H1 (cell line): ENCODE measurements around the gene ELOVL2. TPM values are rescaled to one million over a fixed set of nuclear protein-coding genes. Genes with fewer than 3 reads are reported as not detected.

Experiments
- CTCF ChIA-PET: fragments of 300-600 bp; sonication (Branson Sonifier 250); formaldehyde crosslinking; loops from one replicate; lab custom pipeline; 2021; ENCODE audit not compliant: partially characterized antibody; lab: Charles Lee
- POLR2A ChIA-PET: fragments of 300-600 bp; sonication (Branson Sonifier 250); formaldehyde crosslinking; loops from one replicate; lab custom pipeline; 2021; ENCODE audit warnings: inconsistent platforms; ENCODE audit not compliant: partially characterized antibody; lab: Charles Lee
- DNase-seq, 2 experiments: peaks; one replicate each; pipeline versions ENCODE4 v3.0.0 to v3.0.0-alpha.2; 2010 to 2022; ENCODE audit warnings: low spot score in 2 of 2, low read depth in 1 of 2, mixed read lengths in 1 of 2
- FAIRE-seq: peaks from 2 replicates; lab custom pipeline; 2011; peaks lifted over from hg19 to GRCh38; lab: Jason Lieb, UNC
- H2AFZ ChIP-seq: 2 replicates; pipeline ENCODE4 v1.8.1; 2012; ENCODE audit warnings: low read length, inconsistent platforms
- H2AK5ac ChIP-seq: 2 replicates; pipeline ENCODE4 v1.6.1; 2013; ENCODE audit warnings: low read depth, low read length
- H2BK120ac ChIP-seq: replicated peaks from 2 replicates; pipeline ENCODE3; 2013; ENCODE audit warnings: low read depth, low read length, inconsistent platforms
- H2BK12ac ChIP-seq: 2 replicates; pipeline ENCODE4 v1.6.1; 2013; ENCODE audit warnings: low read depth, low read length
- H2BK15ac ChIP-seq: 2 replicates; pipeline ENCODE4 v1.6.1; 2013; ENCODE audit warnings: low read length
- H2BK20ac ChIP-seq: 2 replicates; pipeline ENCODE4 v1.6.1; 2013; ENCODE audit warnings: low read length
- H2BK5ac ChIP-seq: 2 replicates; pipeline ENCODE4 v1.6.1; 2013; ENCODE audit warnings: low read depth, low read length
- H3K14ac ChIP-seq: 2 replicates; pipeline ENCODE4 v1.6.1; 2013; ENCODE audit warnings: inconsistent platforms; ENCODE audit not compliant: insufficient read length
- H3K18ac ChIP-seq: 2 replicates; pipeline ENCODE4 v1.6.1; 2013; ENCODE audit warnings: low read length; ENCODE audit errors: extremely low read depth
- H3K23ac ChIP-seq: 2 replicates; pipeline ENCODE4 v1.6.1; 2013; ENCODE audit warnings: inconsistent platforms; ENCODE audit not compliant: insufficient read length
- H3K23me2 ChIP-seq: 2 replicates; pipeline ENCODE4 v1.6.1; 2013; ENCODE audit warnings: low read depth, low read length
- H3K27ac ChIP-seq: 2 replicates; pipeline ENCODE4 v1.6.1; 2011; ENCODE audit warnings: low read depth, low read length, inconsistent platforms
- H3K27me3 ChIP-seq, 4 experiments: replicated peaks in 1 of 4; 1 replicate in 1 of 4; 2 replicates in 3 of 4; pipeline versions ENCODE4 v1.6.1 to v1.8.1; 2011 to 2013; ENCODE audit warnings: low read length in 3 of 4, mild to moderate bottlenecking in 3 of 4, inconsistent platforms in 2 of 4, mixed read lengths in 2 of 4, moderate library complexity in 1 of 4; ENCODE audit not compliant: control insufficient read depth in 3 of 4, insufficient read depth in 3 of 4; ENCODE audit errors: extremely low read depth in 1 of 4
- H3K36me3 ChIP-seq, 4 experiments: 2 replicates each; pipeline versions ENCODE4 v1.6.1 to v1.8.1; 2011 to 2013; ENCODE audit warnings: mild to moderate bottlenecking in 4 of 4, low read length in 3 of 4, moderate library complexity in 2 of 4, control low read depth in 1 of 4, inconsistent platforms in 1 of 4; ENCODE audit not compliant: insufficient read depth in 4 of 4, control insufficient read depth in 2 of 4
- H3K4ac ChIP-seq: replicated peaks from 2 replicates; pipeline ENCODE3; 2013; ENCODE audit warnings: low read length, low read depth, mixed read lengths, inconsistent platforms; ENCODE audit not compliant: insufficient read length
- H3K4me1 ChIP-seq, 4 experiments: replicated peaks in 1 of 4; 1 replicate in 1 of 4; 2 replicates in 3 of 4; pipeline versions ENCODE4 v1.6.1 to v1.8.1; 2011 to 2013; ENCODE audit warnings: low read length in 3 of 4, inconsistent platforms in 2 of 4, mixed read lengths in 1 of 4; ENCODE audit not compliant: insufficient read depth in 4 of 4, control insufficient read depth in 3 of 4
- H3K4me2 ChIP-seq, 2 experiments: 2 replicates each; pipeline versions ENCODE4 v1.6.1 to v1.8.1; 2011 to 2013; ENCODE audit warnings: low read depth in 2 of 2, low read length in 2 of 2, control low read depth in 1 of 2, inconsistent platforms in 1 of 2, mild to moderate bottlenecking in 1 of 2; ENCODE audit not compliant: insufficient read depth in 1 of 2
- H3K4me3 ChIP-seq, 4 experiments: fragments of 200-600, 300-600 bp in 1 of 4; sonication (generic), shearing (Covaris generic), sonication (Bioruptor Twin) in 1 of 4; 2 replicates each; pipeline versions ENCODE4 v1.5.1 to v1.8.1; 2011 to 2016; ENCODE audit warnings: low read length in 4 of 4, low read depth in 3 of 4, control low read depth in 2 of 4, inconsistent platforms in 2 of 4, mild to moderate bottlenecking in 2 of 4, mixed read lengths in 1 of 4, moderate library complexity in 1 of 4; ENCODE audit not compliant: insufficient read depth in 2 of 4; ENCODE audit errors: extremely low read depth in 1 of 4
- H3K56ac ChIP-seq: replicated peaks from 2 replicates; pipeline ENCODE3; 2013; ENCODE audit warnings: low read depth, mild to moderate bottlenecking, mixed read lengths, low read length, inconsistent platforms; ENCODE audit not compliant: insufficient read length
- H3K79me1 ChIP-seq: 2 replicates; pipeline ENCODE4 v1.6.1; 2013; ENCODE audit warnings: low read depth, low read length, control low read depth
- H3K79me2 ChIP-seq, 2 experiments: 2 replicates each; pipeline versions ENCODE4 v1.6.1 to v1.8.1; 2012 to 2013; ENCODE audit warnings: low read length in 2 of 2, mild to moderate bottlenecking in 2 of 2, inconsistent platforms in 1 of 2; ENCODE audit not compliant: insufficient read depth in 2 of 2, control insufficient read depth in 1 of 2
- H3K9ac ChIP-seq, 4 experiments: replicated peaks in 1 of 4; 1 replicate in 1 of 4; 2 replicates in 3 of 4; pipeline versions ENCODE4 v1.6.1 to v1.8.1; 2011 to 2013; ENCODE audit warnings: low read depth in 3 of 4, low read length in 3 of 4, control low read depth in 2 of 4, mild to moderate bottlenecking in 2 of 4, moderate library complexity in 2 of 4, inconsistent platforms in 1 of 4; ENCODE audit errors: extremely low read depth in 1 of 4
- H3K9me3 ChIP-seq, 2 experiments: 2 replicates each; pipeline versions ENCODE4 v1.6.1 to v1.8.1; 2012 to 2013; ENCODE audit warnings: mild to moderate bottlenecking in 2 of 2, moderate library complexity in 2 of 2, control low read depth in 1 of 2, inconsistent platforms in 1 of 2, low read depth in 1 of 2, low read length in 1 of 2, mixed read lengths in 1 of 2; ENCODE audit not compliant: insufficient read depth in 2 of 2
- H4K20me1 ChIP-seq, 2 experiments: replicated peaks in 1 of 2; 2 replicates each; pipeline versions ENCODE3 to v1.8.1; 2011 to 2013; ENCODE audit warnings: inconsistent platforms in 2 of 2, low read length in 2 of 2, mild to moderate bottlenecking in 1 of 2; ENCODE audit not compliant: insufficient read depth in 2 of 2, control insufficient read depth in 1 of 2
- H4K5ac ChIP-seq: 2 replicates; pipeline ENCODE4 v1.6.1; 2013; ENCODE audit warnings: low read length, low read depth, mixed read lengths, inconsistent platforms; ENCODE audit not compliant: insufficient read length
- H4K8ac ChIP-seq: 2 replicates; pipeline ENCODE4 v1.8.0; 2013; ENCODE audit warnings: mild to moderate bottlenecking, moderate library complexity, low read length, inconsistent platforms; ENCODE audit not compliant: insufficient read depth; ENCODE audit errors: extremely low read depth
- H4K91ac ChIP-seq: replicated peaks from 2 replicates; pipeline ENCODE3; 2013; ENCODE audit warnings: low read length, mixed read lengths, inconsistent platforms; ENCODE audit not compliant: insufficient read length
- HDAC6 ChIP-seq: IDR thresholded peaks from one replicate; pipeline ENCODE4 v1.7.1; 2012; ENCODE audit warnings: low read depth, mild to moderate bottlenecking, inconsistent platforms, low read length, moderate library complexity
- RAD21 ChIP-seq, 2 experiments: IDR thresholded peaks in 1 of 2; conservative IDR thresholded peaks in 1 of 2; 2 replicates each; pipeline ENCODE4 v1.6.1; 2011; ENCODE audit warnings: low read depth in 2 of 2, low read length in 2 of 2, improper control_type of control experiment in 1 of 2, inconsistent platforms in 1 of 2, mild to moderate bottlenecking in 1 of 2, moderate library complexity in 1 of 2
- WGBS, 2 experiments: shearing (Covaris generic) in 1 of 2; methylation state at CpG; one replicate each; pipeline versions ENCODE4 v1.1.6 to v1.1.7; 2013 to 2015; ENCODE audit warnings: low lambda C conversion rate in 2 of 2, mixed read lengths in 2 of 2, inconsistent platforms in 1 of 2, low coverage in 1 of 2, missing lambda C conversion rate in 1 of 2; ENCODE audit not compliant: insufficient replicate concordance in 2 of 2, insufficient coverage in 1 of 2, insufficient read length in 1 of 2; ENCODE audit errors: extremely low coverage in 1 of 2, missing lambda C conversion rate in 1 of 2; 5-methylcytosine and 5-hydroxymethylcytosine counted together
- polyA plus RNA-seq, 7 experiments: library from polyadenylated mRNA; depleted of rRNA in 3 of 7; stranded (reverse) in 5 of 7; unstranded in 2 of 7; fragments of >200 nt in 5 of 7; fragments of 200-250 nt in 2 of 7; gene quantifications; 1 replicate in 5 of 7; 2 replicates in 1 of 7; 4 replicates in 1 of 7; pipeline versions ENCODE4 v1.2.1 to v1.2.3, GENCODE V29; 2011 to 2013; ENCODE audit warnings: missing spikeins in 2 of 7, mixed read lengths in 2 of 7
- total RNA-seq: library from RNA; stranded (reverse); fragmentation: NEBNext Ultra II Directional; extraction: Animal tissue kit (Norgen Biotek cat#: 25700); gene quantifications from 2 replicates; pipeline ENCODE4 v1.2.1, GENCODE V29; 2021
- TF ChIP-seq, protein P1 (sequence below), 3 experiments: IDR thresholded peaks; 1 replicate in 2 of 3; 2 replicates in 1 of 3; pipeline versions ENCODE4 v1.5.1 to v1.6.1; 2011; ENCODE audit warnings: low read length in 3 of 3, mild to moderate bottlenecking in 3 of 3, inconsistent platforms in 2 of 3, low read depth in 1 of 3, moderate library complexity in 1 of 3; ENCODE audit not compliant: insufficient read depth in 1 of 3; ENCODE audit errors: control extremely low read depth in 1 of 3

The ELOVL2 gene
- total and polyA plus RNA-seq, 2 of the 8 experiments (the other 6 are each of a cell fraction or from before 2014, with no cell fraction given): 0.42 to 0.89 TPM

DNA sequence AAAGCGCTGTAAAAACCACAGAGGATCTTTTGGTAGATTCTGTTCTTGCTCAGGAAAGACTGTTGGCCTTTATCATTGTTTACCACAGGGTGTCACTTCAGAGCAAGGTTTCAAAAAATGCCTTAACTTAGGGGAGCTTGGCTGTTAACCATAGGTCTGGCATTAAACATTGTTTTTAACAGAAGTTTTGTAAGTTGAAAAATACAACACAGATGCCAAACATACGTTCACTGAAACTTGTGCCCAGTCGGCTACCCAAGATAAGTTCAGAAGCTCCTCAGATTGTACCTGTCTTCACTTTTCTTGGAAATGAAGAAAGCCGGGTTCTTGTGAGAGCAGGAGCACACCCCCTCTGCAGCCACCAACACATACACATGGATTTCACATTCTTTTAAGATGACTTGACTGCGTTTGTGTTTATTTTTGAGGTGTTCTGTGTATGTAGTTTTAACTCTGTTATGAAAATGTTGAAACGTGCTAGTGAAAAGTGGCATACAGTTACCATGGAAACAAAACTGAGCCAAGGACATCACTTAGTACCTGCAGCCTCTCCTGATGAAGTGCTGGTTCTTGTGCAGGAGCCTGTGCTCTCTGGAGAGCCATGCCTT, 92.3 kb downstream of the ELOVL2 start:
- DNase-seq (no peak), FAIRE-seq (peak; percentile 93)
- no peaks in the 10 kb centered on the region for H3K79me1 ChIP-seq
- H2AFZ ChIP-seq: no peak overlapping the region
- H3K4me1 ChIP-seq: 0 out of 7 replicates have a peak, but pooled peaks cover 0 to 3% (median 0%) of the 10 kb centered on the region in 4 experiments
- no peak overlapping the region for H2BK12ac ChIP-seq
- H3K27me3 ChIP-seq: no peaks in the 10 kb centered on the region; a peak in 2 of 7 replicates
- 66% methylated on average over 6 of the region's 6 CpGs; no CpG with 5 or more reads in 1 of the 2 experiments for WGBS, 2 experiments
- no peak overlapping the region for H3K4me3 ChIP-seq
- H3K56ac ChIP-seq: no peak overlapping the region
- H3K4ac ChIP-seq: no peak overlapping the region
- no peak overlapping the region for H3K14ac ChIP-seq
- H4K20me1 ChIP-seq: no peaks in the 10 kb centered on the region
- H3K23me2 ChIP-seq: no peaks in the 10 kb centered on the region; the same call in 1 of the 2 replicates
- H3K9ac ChIP-seq: no peak overlapping the region
- H2BK20ac ChIP-seq: no peak overlapping the region
- no peaks in the 10 kb centered on the region for H3K79me2 ChIP-seq
- no peak overlapping the region for H2BK15ac ChIP-seq
- H3K23ac ChIP-seq: no peak overlapping the region
- H3K18ac ChIP-seq: no peak overlapping the region
- no peak overlapping the region for H2BK5ac ChIP-seq
- no peak overlapping the region for H3K4me2 ChIP-seq
- no peak overlapping the region for H2BK120ac ChIP-seq
- H3K9me3 ChIP-seq: no peaks in the 10 kb centered on the region
- POLR2A ChIA-PET: interaction anchor here (0.5 to 0.6 kb wide), 3 partner anchors 76 to 115 kb away, joined by 3 read pairs; no protein-coding TSS in a partner anchor
- no peak overlapping the region for H3K27ac ChIP-seq
- H4K5ac ChIP-seq: no peak overlapping the region
- CTCF ChIA-PET: interaction anchor here (0.6 to 3.4 kb wide), 25 partner anchors 9 to 544 kb away, joined by 3 to 17 read pairs (median 5); partner anchors contain the start of gene ELOVL2
- H4K8ac ChIP-seq: no peak overlapping the region
- TF ChIP-seq HDAC6 (no peak), RAD21 (IDR thresholded peaks at IDR 0.05 in 1 of 2, conservative IDR thresholded peaks at IDR 0.05 in 1 of 2; ENCODE audit: low read depth in 2 of 2, low read length in 2 of 2) (peak; percentile 71 to 80)
- TF ChIP-seq, protein P1, sequence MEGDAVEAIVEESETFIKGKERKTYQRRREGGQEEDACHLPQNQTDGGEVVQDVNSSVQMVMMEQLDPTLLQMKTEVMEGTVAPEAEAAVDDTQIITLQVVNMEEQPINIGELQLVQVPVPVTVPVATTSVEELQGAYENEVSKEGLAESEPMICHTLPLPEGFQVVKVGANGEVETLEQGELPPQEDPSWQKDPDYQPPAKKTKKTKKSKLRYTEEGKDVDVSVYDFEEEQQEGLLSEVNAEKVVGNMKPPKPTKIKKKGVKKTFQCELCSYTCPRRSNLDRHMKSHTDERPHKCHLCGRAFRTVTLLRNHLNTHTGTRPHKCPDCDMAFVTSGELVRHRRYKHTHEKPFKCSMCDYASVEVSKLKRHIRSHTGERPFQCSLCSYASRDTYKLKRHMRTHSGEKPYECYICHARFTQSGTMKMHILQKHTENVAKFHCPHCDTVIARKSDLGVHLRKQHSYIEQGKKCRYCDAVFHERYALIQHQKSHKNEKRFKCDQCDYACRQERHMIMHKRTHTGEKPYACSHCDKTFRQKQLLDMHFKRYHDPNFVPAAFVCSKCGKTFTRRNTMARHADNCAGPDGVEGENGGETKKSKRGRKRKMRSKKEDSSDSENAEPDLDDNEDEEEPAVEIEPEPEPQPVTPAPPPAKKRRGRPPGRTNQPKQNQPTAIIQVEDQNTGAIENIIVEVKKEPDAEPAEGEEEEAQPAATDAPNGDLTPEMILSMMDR (IDR thresholded peaks at IDR 0.05; ENCODE audit: control extremely low read depth in 1 of 3, insufficient read depth in 1 of 3, low read depth in 1 of 3, low read length in 3 of 3): peak in 2 of 3 experiments; percentile 55 to 66; a peak in 3 of 4 replicates
- no peak overlapping the region for H2AK5ac ChIP-seq
- no peaks in the 10 kb centered on the region for H3K36me3 ChIP-seq
- no peak overlapping the region for H4K91ac ChIP-seq
